Kidney (tissue), 14 donors: Measurements from ENCODE around the gene CNPY1. TPM values are rescaled to one million over a fixed set of nuclear protein-coding genes. Genes with fewer than 3 reads are reported as not detected.

Experiments
- DNase-seq, 5 donors: peaks; one replicate each; pipeline ENCODE4 v3.0.0-alpha.2; 2013 to 2020
- FAIRE-seq: peaks from 2 replicates; lab custom pipeline; 2012; peaks lifted over from hg19 to GRCh38; lab: Jason Lieb, UNC
- H3K27ac ChIP-seq, 2 donors: one replicate each; pipeline ENCODE4 v1.7.0; 2013; ENCODE audit warnings: low read depth in 2 of 2, low read length in 2 of 2, inconsistent platforms in 1 of 2
- H3K27me3 ChIP-seq: one replicate; pipeline ENCODE4 v1.7.1; 2013; ENCODE audit warnings: low read length, inconsistent platforms; ENCODE audit not compliant: control insufficient read depth, insufficient read depth
- H3K36me3 ChIP-seq, 3 donors: one replicate each; pipeline versions ENCODE4 v1.7.0 to v1.7.1; 2013; ENCODE audit warnings: low read length in 3 of 3, control low read depth in 1 of 3, inconsistent platforms in 1 of 3; ENCODE audit not compliant: insufficient read depth in 3 of 3, control insufficient read depth in 2 of 3
- H3K4me1 ChIP-seq, 3 donors: one replicate each; pipeline versions ENCODE4 v1.7.0 to v1.7.1; 2013; ENCODE audit warnings: low read length in 3 of 3, inconsistent platforms in 1 of 3, low read depth in 1 of 3; ENCODE audit not compliant: control insufficient read depth in 2 of 3, insufficient read depth in 2 of 3
- H3K4me3 ChIP-seq, 3 donors: one replicate each; pipeline versions ENCODE4 v1.7.0 to v1.8.1; 2013; ENCODE audit warnings: low read length in 3 of 3, control low read depth in 1 of 3, inconsistent platforms in 1 of 3
- H3K9ac ChIP-seq, 3 donors: one replicate each; pipeline versions ENCODE4 v1.7.0 to v1.7.1; 2013; ENCODE audit warnings: low read length in 3 of 3, control low read depth in 1 of 3, inconsistent platforms in 1 of 3
- H3K9me3 ChIP-seq, 3 donors: one replicate each; pipeline versions ENCODE4 v1.7.0 to v1.7.1; 2013; ENCODE audit warnings: low read length in 3 of 3, control low read depth in 1 of 3, inconsistent platforms in 1 of 3; ENCODE audit not compliant: control insufficient read depth in 2 of 3, insufficient read depth in 1 of 3
- CTCF ChIP-seq: IDR thresholded peaks from 3 replicates; pipeline ENCODE4 v1.5.1; 2012; ENCODE audit warnings: mild to moderate bottlenecking, moderate library complexity, borderline replicate concordance; ENCODE audit not compliant: insufficient read depth; ENCODE audit errors: extremely low read depth
- intact Hi-C: fragments of 100-400 bp; cut with DNase I; formaldehyde crosslinking; loops from one replicate; pipeline ENCODE4 v1.11.1; 2022
- polyA plus RNA-seq: library from polyadenylated mRNA; stranded (reverse); fragments of 350-450 nt; fragmentation: Illumina TruSeq; extraction: RNeasy Lipid Tissue Mini Kit (QIAGEN cat#74804); gene quantifications from one replicate; pipeline ENCODE4 v1.2.3, GENCODE V29; 2014; ENCODE audit warnings: low read depth, low replicate concordance; ENCODE audit not compliant: insufficient read depth
- total RNA-seq: library from RNA; stranded (reverse); fragmentation: NEBNext Ultra II Directional; extraction: Animal tissue kit (Norgen Biotek cat#: 25700); gene quantifications from one replicate; pipeline ENCODE4 v1.2.1, GENCODE V29; 2021
- donor health status: control.
- donor health status: control.
- donor health status: control.
- donor health status: control.
- donor health status: control.
- donor health status: DM: yes; HTN: yes; CAD: no.
- donor health status: Normal renal cell carcinoma (clear cell type).

Gene CNPY1
- total and polyA plus RNA-seq, 2 donors from 2014 or later, result not detected

- Histone ChIP-seq H3K27ac (no peak overlapping the region), H3K9me3 (no peaks in the 10 kb centered on the region), H3K4me3 (no peak overlapping the region), H3K9ac (no peak overlapping the region), H3K27me3 (peaks cover 48% of the 10 kb centered on the region), H3K4me1 (peaks cover 0 to 5% (median 0%) of the 10 kb centered on the region in 3 donors), H3K36me3 (no peaks in the 10 kb centered on the region)
- FAIRE-seq (no peak), DNase-seq (peak in 3 of 5 donors; percentile 16 to 71 (median 29))
- no peak for TF ChIP-seq CTCF
- intact Hi-C loops, result no loop called here
These were observed 14.7 kb downstream of the CNPY1 start for GRCh38 chr7:155531681-155532080.

- peaks cover 44% of the 10 kb centered on the region for H3K27me3 ChIP-seq
- intact Hi-C loops, result no loop called here
- TF ChIP-seq CTCF, result no peak
- H3K27ac ChIP-seq, result no peak overlapping the region
- no peak overlapping the region for H3K9ac ChIP-seq
- peaks cover 0 to 5% (median 0%) of the 10 kb centered on the region in 3 donors for H3K4me1 ChIP-seq
- H3K9me3 ChIP-seq, result no peaks in the 10 kb centered on the region
- no peak overlapping the region for H3K4me3 ChIP-seq
- no peaks in the 10 kb centered on the region for H3K36me3 ChIP-seq
- DNase-seq, result peak in 1 of 5 donors; percentile 22
- no peak for FAIRE-seq
These were observed 15.8 kb downstream of the CNPY1 start for GRCh38 chr7:155530601-155531000.

GRCh38 chr7:155529845-155530244 lies 16.5 kb downstream of the CNPY1 start:
- no peak for TF ChIP-seq CTCF
- no peak for FAIRE-seq
- peaks cover 43% of the 10 kb centered on the region for H3K27me3 ChIP-seq

GRCh38 chr7:155529346-155529745 lies 17.0 kb downstream of the CNPY1 start:
- no peak overlapping the region for H3K27ac ChIP-seq
- H3K4me3 ChIP-seq, result no peak overlapping the region
- H3K27me3 ChIP-seq, result peaks cover 43% of the 10 kb centered on the region
- peak in 1 of 5 donors; percentile 35 for DNase-seq
- H3K9ac ChIP-seq, result no peak overlapping the region
- FAIRE-seq, result no peak
- intact Hi-C loops, result no loop called here
- TF ChIP-seq CTCF, result no peak
- H3K36me3 ChIP-seq, result no peaks in the 10 kb centered on the region
- H3K9me3 ChIP-seq, result no peaks in the 10 kb centered on the region
- peaks cover 0 to 5% (median 0%) of the 10 kb centered on the region in 3 donors for H3K4me1 ChIP-seq

More at GRCh38 chr7:155529845-155530244, 16.5 kb downstream of the CNPY1 start:
- Histone ChIP-seq H3K4me3 (no peak overlapping the region), H3K36me3 (no peaks in the 10 kb centered on the region), H3K4me1 (peaks cover 0 to 5% (median 0%) of the 10 kb centered on the region in 3 donors), H3K27ac (no peak overlapping the region), H3K9ac (no peak overlapping the region), H3K9me3 (no peaks in the 10 kb centered on the region)
- DNase-seq, result peak in 1 of 5 donors; percentile 25
- intact Hi-C loops, result no loop called here
